HepG2 (cell line): ENCODE measurements around the gene UQCRC2. TPM values are rescaled to one million over a fixed set of nuclear protein-coding genes. Genes with fewer than 3 reads are reported as not detected.

Experiments used
- ARNTL ChIP-seq: sonication (generic); formaldehyde crosslinking; IDR thresholded peaks from 2 replicates; pipeline ENCODE4 v1.4.0; 2020; ENCODE audit warnings: mild to moderate bottlenecking, missing genetic modification reagents
- ATF7-NPFF ChIP-seq: sonication (generic); formaldehyde crosslinking; IDR thresholded peaks from 2 replicates; pipeline ENCODE4 v1.8.1; 2023; ENCODE audit warnings: mild to moderate bottlenecking, low read depth, missing genetic modification reagents, moderate library complexity
- BRCA1 ChIP-seq: sonication (generic); formaldehyde crosslinking; IDR thresholded peaks from 2 replicates; pipeline ENCODE4 v1.4.0; 2020; ENCODE audit warnings: missing genetic modification reagents
- BRD4 ChIP-seq: sonication (generic); formaldehyde crosslinking; IDR thresholded peaks from 2 replicates; pipeline ENCODE4 v1.4.0; 2020; ENCODE audit warnings: missing genetic modification reagents
- CBX1 ChIP-seq: IDR thresholded peaks from one replicate; pipeline ENCODE4 v1.6.1; 2016; ENCODE audit warnings: antibody characterized with exemption, low read depth
- HNRNPLL ChIP-seq: fragments of 200-400 bp; formaldehyde crosslinking; IDR thresholded peaks from 2 replicates; pipeline ENCODE4 v1.6.1; 2017; ENCODE audit warnings: mild to moderate bottlenecking, low read depth, low read length; ENCODE audit not compliant: poor library complexity, severe bottlenecking
- MTA3 ChIP-seq: sonication (generic); formaldehyde crosslinking; IDR thresholded peaks from 2 replicates; pipeline ENCODE4 v1.4.0; 2020; ENCODE audit warnings: missing genetic modification reagents
- MTF2 ChIP-seq: sonication (generic); formaldehyde crosslinking; IDR thresholded peaks from 2 replicates; pipeline ENCODE4 v1.5.0; 2020; ENCODE audit warnings: missing genetic modification reagents, borderline replicate concordance
- POLR2A ChIP-seq, 2 experiments: IDR thresholded peaks; 2 replicates each; pipeline ENCODE4 v1.6.1; 2011; ENCODE audit warnings: low read depth in 2 of 2, low read length in 2 of 2, mild to moderate bottlenecking in 1 of 2, moderate library complexity in 1 of 2; ENCODE audit not compliant: insufficient read depth in 1 of 2
- PRMT3 ChIP-seq: sonication (generic); formaldehyde crosslinking; IDR thresholded peaks from 2 replicates; pipeline ENCODE4 v1.8.1; 2022; ENCODE audit warnings: low read depth, mild to moderate bottlenecking, moderate library complexity, missing genetic modification reagents, borderline replicate concordance
- RFX1 ChIP-seq: fragments of 450-650 bp; IDR thresholded peaks from 2 replicates; pipeline ENCODE4 v1.6.1; 2017
- TBX2 ChIP-seq: sonication (generic); formaldehyde crosslinking; IDR thresholded peaks from 2 replicates; pipeline ENCODE4 v1.5.0; 2020; ENCODE audit warnings: missing genetic modification reagents, mild to moderate bottlenecking, borderline replicate concordance
- XRCC5 ChIP-seq: fragments of 200-400 bp; formaldehyde crosslinking; optimal IDR thresholded peaks from 2 replicates; pipeline ENCODE3; 2017; ENCODE audit warnings: mild to moderate bottlenecking, low read length
- ZFY ChIP-seq: sonication (generic); formaldehyde crosslinking; IDR thresholded peaks from 2 replicates; pipeline ENCODE4 v1.4.0; 2020; ENCODE audit warnings: missing genetic modification reagents
- ZNF431 ChIP-seq: sonication (generic); formaldehyde crosslinking; IDR thresholded peaks from 2 replicates; pipeline ENCODE4 v1.9.0; 2022; ENCODE audit warnings: missing genetic modification reagents, low read depth, mild to moderate bottlenecking, borderline replicate concordance
- ZNF570 ChIP-seq: sonication (generic); formaldehyde crosslinking; IDR thresholded peaks from 2 replicates; pipeline ENCODE4 v1.4.0; 2020; ENCODE audit warnings: mild to moderate bottlenecking, missing genetic modification reagents, borderline replicate concordance
- ZNF839 ChIP-seq: sonication (generic); formaldehyde crosslinking; IDR thresholded peaks from 2 replicates; pipeline ENCODE4 v1.4.0; 2020; ENCODE audit warnings: missing genetic modification reagents, mild to moderate bottlenecking, borderline replicate concordance
- polyA plus RNA-seq, 8 experiments: library from polyadenylated mRNA; depleted of rRNA in 3 of 8; stranded (reverse) in 7 of 8; unstranded in 1 of 8; fragments of >200 nt; fragmentation: Illumina TruSeq in 4 of 8; extraction: Trizol in 4 of 8; gene quantifications; 2 replicates each; pipeline versions ENCODE4 v1.2.1 to v1.2.3, GENCODE V29; 2011 to 2016; ENCODE audit warnings: low read depth in 4 of 8, missing spikeins in 1 of 8, mixed read lengths in 1 of 8; ENCODE audit not compliant: insufficient read depth in 1 of 8
- total RNA-seq, 5 experiments: library from RNA; depleted of rRNA; stranded (reverse); fragments of >200 nt; fragmentation: Illumina TruSeq; extraction: Trizol; gene quantifications; 2 replicates each; pipeline ENCODE4 v1.2.3, GENCODE V29; 2016; ENCODE audit warnings: low read depth in 1 of 5
- TF ChIP-seq, protein P1 (sequence below): sonication (generic); formaldehyde crosslinking; IDR thresholded peaks from 2 replicates; pipeline ENCODE4 v1.4.0; 2020; ENCODE audit warnings: mild to moderate bottlenecking, low read depth, missing genetic modification reagents
- TF ChIP-seq, protein P2 (sequence below): IDR thresholded peaks from 2 replicates; pipeline ENCODE4 v1.6.1; 2012; ENCODE audit warnings: low read depth, low read length, improper control_type of control experiment
- TF ChIP-seq, protein P3 (sequence below): sonication (generic); formaldehyde crosslinking; IDR thresholded peaks from one replicate; pipeline ENCODE4 v1.5.1; 2020; ENCODE audit warnings: mild to moderate bottlenecking, missing genetic modification reagents; ENCODE audit errors: not compliant biosample characterization

UQCRC2 gene
- total and polyA plus RNA-seq, 2 of the 13 experiments (the other 11 are each of a cell fraction or from before 2014, with no cell fraction given): 442 to 536 TPM

GRCh38 chr16:21952793-21953540 is at the start of gene UQCRC2 (continued):
- TF ChIP-seq BRD4 (CRISPR knock-in tag) (peak; percentile 75; the same call in 1 of the 2 replicates), POLR2A (IDR thresholded peaks at IDR 0.05; ENCODE audit: insufficient read depth in 1 of 2, low read depth in 2 of 2, low read length in 2 of 2) (peak; percentile 81 to 99), RFX1 (no peak; the same call in 1 of the 2 replicates), PRMT3 (CRISPR knock-in tag) (no peak), ARNTL (peak; percentile 30; the same call in 1 of the 2 replicates), ZNF570 (CRISPR knock-in tag) (peak; percentile 22; the same call in 1 of the 2 replicates), MTF2 (CRISPR knock-in tag) (no peak; the same call in 1 of the 2 replicates), XRCC5 (peak; percentile 80), ZFY (CRISPR knock-in tag) (peak; percentile 96), BRCA1 (no peak; the same call in 1 of the 2 replicates), CBX1 (peak; percentile 10), MTA3 (CRISPR knock-in tag) (no peak), ATF7-NPFF (CRISPR knock-in tag) (no peak; the same call in none of the 2 replicates), TBX2 (CRISPR knock-in tag) (peak; percentile 92), HNRNPLL (peak; percentile 48), ZNF839 (CRISPR knock-in tag) (no peak), ZNF431 (CRISPR knock-in tag) (peak; percentile 90; the same call in 1 of the 2 replicates)
- TF ChIP-seq, protein P1, sequence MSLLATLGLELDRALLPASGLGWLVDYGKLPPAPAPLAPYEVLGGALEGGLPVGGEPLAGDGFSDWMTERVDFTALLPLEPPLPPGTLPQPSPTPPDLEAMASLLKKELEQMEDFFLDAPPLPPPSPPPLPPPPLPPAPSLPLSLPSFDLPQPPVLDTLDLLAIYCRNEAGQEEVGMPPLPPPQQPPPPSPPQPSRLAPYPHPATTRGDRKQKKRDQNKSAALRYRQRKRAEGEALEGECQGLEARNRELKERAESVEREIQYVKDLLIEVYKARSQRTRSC (CRISPR knock-in tag): no peak
- TF ChIP-seq, protein P2, sequence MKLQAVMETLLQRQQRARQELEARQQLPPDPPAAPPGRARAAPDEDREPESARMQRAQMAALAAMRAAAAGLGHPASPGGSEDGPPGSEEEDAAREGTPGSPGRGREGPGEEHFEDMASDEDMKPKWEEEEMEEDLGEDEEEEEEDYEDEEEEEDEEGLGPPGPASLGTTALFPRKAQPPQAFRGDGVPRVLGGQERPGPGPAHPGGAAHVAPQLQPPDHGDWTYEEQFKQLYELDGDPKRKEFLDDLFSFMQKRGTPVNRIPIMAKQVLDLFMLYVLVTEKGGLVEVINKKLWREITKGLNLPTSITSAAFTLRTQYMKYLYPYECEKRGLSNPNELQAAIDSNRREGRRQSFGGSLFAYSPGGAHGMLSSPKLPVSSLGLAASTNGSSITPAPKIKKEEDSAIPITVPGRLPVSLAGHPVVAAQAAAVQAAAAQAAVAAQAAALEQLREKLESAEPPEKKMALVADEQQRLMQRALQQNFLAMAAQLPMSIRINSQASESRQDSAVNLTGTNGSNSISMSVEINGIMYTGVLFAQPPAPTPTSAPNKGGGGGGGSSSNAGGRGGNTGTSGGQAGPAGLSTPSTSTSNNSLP: peak; percentile 62
- TF ChIP-seq, protein P3, sequence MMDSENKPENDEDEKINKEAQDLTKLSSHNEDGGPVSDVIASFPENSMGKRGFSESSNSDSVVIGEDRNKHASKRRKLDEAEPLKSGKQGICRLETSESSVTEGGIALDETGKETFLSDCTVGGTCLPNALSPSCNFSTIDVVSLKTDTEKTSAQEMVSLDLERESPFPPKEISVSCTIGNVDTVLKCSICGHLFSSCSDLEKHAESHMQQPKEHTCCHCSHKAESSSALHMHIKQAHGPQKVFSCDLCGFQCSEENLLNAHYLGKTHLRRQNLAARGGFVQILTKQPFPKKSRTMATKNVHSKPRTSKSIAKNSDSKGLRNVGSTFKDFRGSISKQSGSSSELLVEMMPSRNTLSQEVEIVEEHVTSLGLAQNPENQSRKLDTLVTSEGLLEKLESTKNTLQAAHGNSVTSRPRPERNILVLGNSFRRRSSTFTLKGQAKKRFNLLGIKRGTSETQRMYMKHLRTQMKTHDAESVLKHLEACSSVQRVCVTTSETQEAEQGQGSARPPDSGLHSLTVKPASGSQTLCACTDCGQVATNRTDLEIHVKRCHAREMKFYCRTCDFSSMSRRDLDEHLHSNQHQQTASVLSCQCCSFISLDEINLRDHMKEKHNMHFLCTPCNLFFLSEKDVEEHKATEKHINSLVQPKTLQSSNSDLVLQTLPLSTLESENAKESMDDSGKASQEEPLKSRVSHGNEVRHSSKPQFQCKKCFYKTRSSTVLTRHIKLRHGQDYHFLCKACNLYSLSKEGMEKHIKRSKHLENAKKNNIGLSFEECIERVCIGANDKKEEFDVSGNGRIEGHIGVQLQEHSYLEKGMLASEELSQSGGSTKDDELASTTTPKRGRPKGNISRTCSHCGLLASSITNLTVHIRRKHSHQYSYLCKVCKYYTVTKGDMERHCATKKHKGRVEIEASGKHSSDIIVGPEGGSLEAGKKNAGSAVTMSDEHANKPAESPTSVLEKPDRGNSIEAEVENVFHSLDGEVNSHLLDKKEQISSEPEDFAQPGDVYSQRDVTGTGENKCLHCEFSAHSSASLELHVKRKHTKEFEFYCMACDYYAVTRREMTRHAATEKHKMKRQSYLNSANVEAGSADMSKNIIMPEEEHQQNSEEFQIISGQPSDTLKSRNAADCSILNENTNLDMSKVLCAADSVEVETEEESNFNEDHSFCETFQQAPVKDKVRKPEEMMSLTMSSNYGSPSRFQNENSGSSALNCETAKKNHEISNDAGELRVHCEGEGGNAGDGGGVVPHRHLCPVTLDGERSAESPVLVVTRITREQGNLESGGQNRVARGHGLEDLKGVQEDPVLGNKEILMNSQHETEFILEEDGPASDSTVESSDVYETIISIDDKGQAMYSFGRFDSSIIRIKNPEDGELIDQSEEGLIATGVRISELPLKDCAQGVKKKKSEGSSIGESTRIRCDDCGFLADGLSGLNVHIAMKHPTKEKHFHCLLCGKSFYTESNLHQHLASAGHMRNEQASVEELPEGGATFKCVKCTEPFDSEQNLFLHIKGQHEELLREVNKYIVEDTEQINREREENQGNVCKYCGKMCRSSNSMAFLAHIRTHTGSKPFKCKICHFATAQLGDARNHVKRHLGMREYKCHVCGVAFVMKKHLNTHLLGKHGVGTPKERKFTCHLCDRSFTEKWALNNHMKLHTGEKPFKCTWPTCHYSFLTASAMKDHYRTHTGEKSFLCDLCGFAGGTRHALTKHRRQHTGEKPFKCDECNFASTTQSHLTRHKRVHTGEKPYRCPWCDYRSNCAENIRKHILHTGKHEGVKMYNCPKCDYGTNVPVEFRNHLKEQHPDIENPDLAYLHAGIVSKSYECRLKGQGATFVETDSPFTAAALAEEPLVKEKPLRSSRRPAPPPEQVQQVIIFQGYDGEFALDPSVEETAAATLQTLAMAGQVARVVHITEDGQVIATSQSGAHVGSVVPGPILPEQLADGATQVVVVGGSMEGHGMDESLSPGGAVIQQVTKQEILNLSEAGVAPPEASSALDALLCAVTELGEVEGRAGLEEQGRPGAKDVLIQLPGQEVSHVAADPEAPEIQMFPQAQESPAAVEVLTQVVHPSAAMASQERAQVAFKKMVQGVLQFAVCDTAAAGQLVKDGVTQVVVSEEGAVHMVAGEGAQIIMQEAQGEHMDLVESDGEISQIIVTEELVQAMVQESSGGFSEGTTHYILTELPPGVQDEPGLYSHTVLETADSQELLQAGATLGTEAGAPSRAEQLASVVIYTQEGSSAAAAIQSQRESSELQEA (CRISPR knock-in tag): peak; percentile 83
